Stimulated activated CD4-positive, alpha-beta T cell treated with anti-CD3 and anti-CD28 coated beads, Interleukin-2, amount 100 ng/mL, for 4 hours (primary cell): ENCODE data around the gene BMP15.

Experiments
- DNase-seq: peaks from one replicate; pipeline ENCODE4 v3.0.0-alpha.2; 2020; ENCODE audit warnings: low read depth

The BMP15 gene

GRCh38 chrX:50910685-50911176, at the start of gene BMP15:
Gene BMP15, plus strand, starts transcription at chrX:50910735. Its CDS starts 49 bp downstream, at chrX:50910784.
- DNase-seq, result no peak

- no peak for DNase-seq
Measured at GRCh38 chrX:50863471-50863870, 47.1 kb upstream of the BMP15 start.

GRCh38 chrX:50865311-50865710, 45.2 kb upstream of the BMP15 start:
- DNase-seq, result no peak

- DNase-seq, result no peak
Measured at GRCh38 chrX:50871922-50872453, 38.5 kb upstream of the BMP15 start.

GRCh38 chrX:50874876-50875275, 35.7 kb upstream of the BMP15 start:
- no peak for DNase-seq

GRCh38 chrX:50876551-50876950, 34.0 kb upstream of the BMP15 start:
- DNase-seq, result no peak

- no peak for DNase-seq
Measured at GRCh38 chrX:50877310-50877709, 33.2 kb upstream of the BMP15 start.

GRCh38 chrX:50881028-50881427, 29.5 kb upstream of the BMP15 start:
- no peak for DNase-seq

- DNase-seq, result no peak
Measured at GRCh38 chrX:50888884-50889283, 21.7 kb upstream of the BMP15 start.

- no peak for DNase-seq
Measured at GRCh38 chrX:50889582-50889981, 21.0 kb upstream of the BMP15 start.

- no peak for DNase-seq
Measured at GRCh38 chrX:50893047-50893446, 17.5 kb upstream of the BMP15 start.

- no peak for DNase-seq
Measured at GRCh38 chrX:50893466-50893865, 17.1 kb upstream of the BMP15 start.

GRCh38 chrX:50905334-50905733, 5.2 kb upstream of the BMP15 start:
- no peak for DNase-seq

- DNase-seq, result no peak
Measured at GRCh38 chrX:50913520-50913919, 3.0 kb downstream of the BMP15 start.

- DNase-seq, result no peak
Measured at GRCh38 chrX:50920132-50920531, 9.6 kb downstream of the BMP15 start.

- DNase-seq, result no peak
Measured at GRCh38 chrX:50927127-50927526, 16.6 kb downstream of the BMP15 start.

- DNase-seq, result no peak
Measured at GRCh38 chrX:50941638-50942037, 31.1 kb downstream of the BMP15 start.

- no peak for DNase-seq
Measured at GRCh38 chrX:50942471-50942870, 31.9 kb downstream of the BMP15 start.

GRCh38 chrX:50952406-50952805, 41.9 kb downstream of the BMP15 start:
- no peak for DNase-seq

GRCh38 chrX:50953832-50954231, 43.3 kb downstream of the BMP15 start:
- DNase-seq, result no peak

- no peak for DNase-seq
Measured at GRCh38 chrX:50962156-50962555, 51.6 kb downstream of the BMP15 start.

- DNase-seq, result no peak
Measured at GRCh38 chrX:50963842-50964241, 53.3 kb downstream of the BMP15 start.
